GM18517 (cell line): ENCODE measurements around the gene MYO5C.
"Not testable (repeated sequence)": the region's sequence is repeated elsewhere in the genome, so short reads cannot be mapped to it uniquely, and the experiment has no call there.

ENCODE experiments used
- ATAC-seq: cut with Tn5 transposase; IDR thresholded peaks from one replicate; pipeline ENCODE4 v1.9.1; 2021; ENCODE audit warnings: mild to moderate bottlenecking, moderate library complexity; ENCODE audit not compliant: unreplicated experiment

Gene MYO5C

DNA sequence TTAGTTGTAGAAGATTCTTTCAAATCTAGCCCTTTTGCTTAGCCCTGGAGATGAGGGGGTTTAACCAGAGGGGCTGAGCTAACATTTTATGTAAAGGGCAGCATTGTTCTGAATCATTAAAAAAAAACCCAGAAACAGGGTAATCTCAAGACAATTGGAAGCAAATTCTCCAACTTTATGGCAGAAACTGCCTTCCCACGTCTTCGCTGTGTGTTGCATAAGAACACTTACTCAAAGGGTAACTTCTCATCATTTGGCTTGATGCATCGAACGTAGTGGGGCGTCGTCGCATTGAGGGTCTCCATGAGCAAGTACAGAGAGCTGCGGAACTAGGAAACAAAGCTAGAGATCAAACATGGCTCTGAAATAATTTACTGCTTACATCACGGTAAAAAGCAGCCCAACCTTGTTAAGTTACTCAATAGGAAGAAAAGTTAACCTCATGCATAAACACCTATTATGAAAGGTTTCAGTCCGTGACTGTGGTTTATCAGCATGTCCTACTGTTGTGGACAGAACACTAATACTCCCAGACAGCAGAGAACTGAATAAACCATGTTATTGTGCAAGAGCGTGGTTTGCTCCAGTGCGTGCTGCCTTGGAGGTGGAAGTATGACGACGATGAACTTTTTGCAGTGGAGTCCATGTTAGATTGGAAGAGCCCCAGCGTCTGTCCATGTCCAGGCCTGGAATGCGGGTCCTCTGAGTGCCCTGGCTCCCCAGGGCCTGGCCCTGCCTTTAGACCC is 48.7 kb downstream of the MYO5C start:
- ATAC-seq = no peak

DNA sequence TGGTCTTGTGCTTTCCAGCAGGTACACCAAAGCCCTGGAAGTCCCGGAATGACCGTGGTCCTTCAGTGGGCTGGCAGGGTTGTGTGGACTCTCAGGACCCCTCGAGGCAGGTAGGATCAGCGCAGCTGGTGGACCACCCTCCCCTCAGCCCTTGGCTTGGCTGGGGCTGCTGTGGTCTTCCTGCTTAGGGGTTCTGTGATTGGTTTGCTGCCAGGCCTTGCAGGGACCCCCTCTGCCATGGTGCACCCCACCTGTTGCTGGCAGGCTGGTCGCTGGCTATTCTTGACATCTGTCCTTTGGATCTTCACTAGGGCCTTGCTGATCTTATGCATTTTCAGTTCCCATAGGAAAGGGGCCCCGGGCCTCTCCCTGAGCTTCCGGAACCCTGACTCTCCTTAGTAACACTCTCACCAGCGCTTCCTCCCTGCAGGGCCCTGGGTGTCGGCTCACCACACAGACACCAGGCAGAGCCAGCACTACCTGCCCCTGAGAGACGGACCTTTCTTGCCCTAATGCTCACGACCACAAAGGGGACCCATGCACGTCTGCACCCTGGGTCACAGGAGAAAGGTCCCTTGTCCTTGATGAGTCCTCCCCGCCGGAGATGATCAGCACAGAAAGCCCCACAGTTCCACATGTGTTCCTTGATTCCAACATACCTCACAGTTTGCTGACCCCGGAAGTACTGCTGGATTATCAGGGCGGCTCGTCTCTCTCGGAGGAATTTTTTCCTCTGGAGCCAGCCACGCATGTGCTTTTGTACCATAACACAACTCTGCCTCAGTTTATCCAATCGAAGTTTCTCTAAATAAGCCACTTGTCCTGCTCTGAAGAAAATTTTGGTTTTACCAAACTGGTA is 51.7 kb downstream of the MYO5C start:
- no peak for ATAC-seq

GRCh38 chr15:52243286-52243685 is 52.3 kb downstream of the MYO5C start:
- no peak for ATAC-seq

- no peak for ATAC-seq
Observed at GRCh38 chr15:52241489-52241888, 54.1 kb downstream of the MYO5C start.

GRCh38 chr15:52240166-52240565 is 55.4 kb downstream of the MYO5C start:
- ATAC-seq = no peak

DNA sequence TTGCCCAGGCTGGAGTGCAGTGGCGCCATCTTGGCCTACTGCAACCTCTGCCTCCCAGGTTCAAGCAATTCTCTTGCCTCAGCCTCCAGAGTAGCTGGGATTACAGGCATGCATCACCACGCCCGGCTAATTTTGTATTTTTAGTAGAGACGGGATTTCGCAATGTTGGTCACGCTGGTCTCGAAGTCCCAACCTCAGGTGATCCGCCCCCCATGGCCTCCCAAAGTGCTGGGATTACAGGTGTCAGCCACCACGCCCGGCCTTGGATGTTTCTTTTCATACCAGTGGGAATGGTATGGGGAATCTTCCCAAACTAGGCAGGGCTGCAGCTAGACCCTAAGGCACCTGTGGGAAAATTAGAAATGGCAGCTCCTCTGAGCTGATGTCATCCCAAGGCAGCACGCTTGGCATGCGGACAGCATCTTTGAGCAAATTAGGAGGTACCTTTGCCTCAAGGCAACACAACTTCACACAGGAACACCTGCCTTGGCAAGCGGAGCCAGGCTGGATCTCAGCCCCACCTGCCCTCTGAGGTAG is 56.5 kb downstream of the MYO5C start:
- ATAC-seq = not testable (repeated sequence)

- ATAC-seq = no peak
Observed at GRCh38 chr15:52238149-52238548, 57.5 kb downstream of the MYO5C start.

GRCh38 chr15:52236013-52236412 is 59.6 kb downstream of the MYO5C start:
- no peak for ATAC-seq

GRCh38 chr15:52234596-52235541 is 60.7 kb downstream of the MYO5C start:
- ATAC-seq = peak; percentile 34

- ATAC-seq = peak; percentile 48
Observed at GRCh38 chr15:52233405-52233804, 62.2 kb downstream of the MYO5C start.

DNA sequence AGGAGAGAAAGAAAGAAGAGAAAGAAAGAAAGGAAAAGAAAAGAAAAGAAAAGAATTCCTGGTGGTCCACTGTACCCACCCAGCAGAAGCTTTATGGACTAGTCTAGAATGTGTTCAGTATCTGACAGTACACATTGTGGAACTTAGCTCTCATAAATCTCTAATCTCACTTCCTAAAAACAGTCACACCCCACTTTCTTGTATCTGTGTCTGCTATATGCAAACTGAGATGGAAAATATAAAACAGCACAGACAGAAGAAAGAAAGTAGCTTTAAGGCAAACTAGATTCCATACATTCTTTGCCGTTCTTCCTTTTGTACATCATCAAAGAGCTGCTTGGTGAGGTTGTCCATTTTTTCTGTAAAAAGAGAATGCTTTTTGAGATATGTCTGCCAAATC is 63.3 kb downstream of the MYO5C start:
- ATAC-seq = peak; percentile 80

GRCh38 chr15:52230073-52230472 is 65.5 kb downstream of the MYO5C start:
- no peak for ATAC-seq

DNA sequence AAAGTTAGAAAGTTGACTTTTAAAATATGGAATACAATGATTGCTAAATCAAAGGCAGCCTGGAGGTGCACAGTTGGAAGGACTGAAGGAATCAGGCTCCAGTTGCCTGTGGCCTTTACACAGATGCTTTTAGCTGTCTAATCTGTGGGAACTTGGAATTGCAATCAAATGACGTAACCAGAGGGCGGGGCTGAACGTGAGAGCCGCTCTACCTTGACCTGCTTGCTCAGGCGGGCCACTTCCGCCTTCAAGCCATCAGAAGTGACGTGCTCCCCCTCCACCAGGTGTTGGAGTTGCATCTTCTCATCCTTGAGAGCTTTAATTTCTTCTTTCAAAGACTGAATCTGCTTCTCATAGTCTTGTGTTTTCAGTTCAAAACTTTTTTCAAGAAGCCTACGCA is 66.7 kb downstream of the MYO5C start:
- ATAC-seq = no peak

DNA sequence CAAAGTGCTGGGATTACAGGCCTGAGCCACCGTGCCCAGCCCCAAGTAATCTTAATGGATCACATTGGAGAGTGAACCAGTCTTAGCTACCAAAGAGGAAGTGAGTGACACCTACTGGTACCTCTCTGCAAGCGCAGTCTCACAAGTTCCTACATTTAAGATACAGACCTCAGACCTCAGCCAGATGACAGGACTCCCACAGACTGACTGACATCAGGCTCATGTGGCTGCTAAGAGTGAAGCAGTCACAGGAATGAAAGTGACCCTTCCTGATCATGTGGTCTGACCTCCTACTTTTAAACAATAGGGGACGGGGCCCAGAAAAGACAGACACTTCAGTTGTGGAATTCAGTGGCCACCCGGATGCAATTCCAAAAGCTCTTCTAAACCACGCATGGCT is 68.1 kb downstream of the MYO5C start:
- ATAC-seq = peak; percentile 79

DNA sequence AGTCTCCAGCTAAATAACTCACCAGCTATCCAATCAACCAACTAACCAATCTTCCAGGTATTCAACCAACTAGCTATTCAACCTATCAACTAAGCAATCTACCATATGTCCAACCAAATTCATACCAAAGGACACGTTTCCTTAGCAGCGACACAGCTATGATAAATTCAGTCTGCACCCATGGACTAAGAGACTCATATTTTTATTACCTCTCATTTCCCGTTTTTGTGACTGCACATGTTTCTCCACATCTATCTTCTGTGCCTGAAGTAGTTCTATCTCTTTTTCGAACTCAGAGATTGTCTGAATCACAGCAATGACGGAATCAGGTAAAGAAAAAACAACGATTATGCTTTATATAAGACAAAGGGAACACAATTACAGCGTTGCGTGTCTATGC is 70.4 kb downstream of the MYO5C start:
- no peak for ATAC-seq

- ATAC-seq = no peak
Observed at GRCh38 chr15:52224211-52224610, 71.4 kb downstream of the MYO5C start.

- ATAC-seq = no peak
Observed at GRCh38 chr15:52221730-52222129, 73.9 kb downstream of the MYO5C start.

- no peak for ATAC-seq
Observed at GRCh38 chr15:52220937-52221660, 74.5 kb downstream of the MYO5C start.

DNA sequence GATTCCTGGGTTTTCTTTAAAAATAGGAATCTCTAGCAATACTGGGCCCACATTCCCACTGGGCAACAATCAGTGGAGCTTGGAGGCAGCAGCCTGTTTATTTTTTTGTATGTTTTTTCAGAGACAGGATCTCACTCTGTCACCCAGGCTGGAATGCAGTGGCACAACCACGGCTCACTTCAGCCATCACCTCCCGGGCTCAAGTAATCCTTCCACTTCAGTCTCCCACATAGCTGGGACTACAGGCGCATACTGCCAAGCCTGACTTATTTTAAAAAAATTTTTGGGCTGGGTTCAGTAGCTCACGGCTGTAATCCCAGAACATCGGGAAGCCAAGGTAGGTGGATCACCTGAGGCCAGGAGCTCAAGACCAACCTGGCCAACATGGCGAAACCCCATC is 75.4 kb downstream of the MYO5C start:
- no peak for ATAC-seq

DNA sequence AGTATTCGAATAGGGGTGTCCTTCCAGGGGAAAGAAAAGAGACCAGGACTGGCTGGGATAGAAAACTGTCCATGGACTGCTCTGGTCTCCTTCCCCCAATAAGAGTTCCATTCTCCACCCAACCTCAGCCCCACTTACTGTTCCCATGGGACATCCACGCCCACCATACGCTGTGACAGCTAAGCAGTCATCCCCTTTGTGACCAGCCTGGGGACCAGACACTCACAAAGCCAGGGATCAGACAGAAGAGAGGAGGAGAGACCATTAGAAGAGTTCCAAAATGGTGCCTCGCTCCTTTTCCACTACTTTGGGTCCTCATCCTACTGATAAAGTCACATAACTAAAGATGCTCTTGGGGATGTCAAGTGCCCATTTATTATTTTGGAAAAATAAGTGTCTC is 76.8 kb downstream of the MYO5C start:
- ATAC-seq = no peak
